HG02798 (cell line): ENCODE measurements around the gene HOXB5.

Experiments
- ATAC-seq: cut with Tn5 transposase; IDR thresholded peaks from one replicate; pipeline ENCODE4 v1.9.1; 2021; ENCODE audit warnings: mild to moderate bottlenecking; ENCODE audit not compliant: unreplicated experiment, poor library complexity

The HOXB5 gene

DNA sequence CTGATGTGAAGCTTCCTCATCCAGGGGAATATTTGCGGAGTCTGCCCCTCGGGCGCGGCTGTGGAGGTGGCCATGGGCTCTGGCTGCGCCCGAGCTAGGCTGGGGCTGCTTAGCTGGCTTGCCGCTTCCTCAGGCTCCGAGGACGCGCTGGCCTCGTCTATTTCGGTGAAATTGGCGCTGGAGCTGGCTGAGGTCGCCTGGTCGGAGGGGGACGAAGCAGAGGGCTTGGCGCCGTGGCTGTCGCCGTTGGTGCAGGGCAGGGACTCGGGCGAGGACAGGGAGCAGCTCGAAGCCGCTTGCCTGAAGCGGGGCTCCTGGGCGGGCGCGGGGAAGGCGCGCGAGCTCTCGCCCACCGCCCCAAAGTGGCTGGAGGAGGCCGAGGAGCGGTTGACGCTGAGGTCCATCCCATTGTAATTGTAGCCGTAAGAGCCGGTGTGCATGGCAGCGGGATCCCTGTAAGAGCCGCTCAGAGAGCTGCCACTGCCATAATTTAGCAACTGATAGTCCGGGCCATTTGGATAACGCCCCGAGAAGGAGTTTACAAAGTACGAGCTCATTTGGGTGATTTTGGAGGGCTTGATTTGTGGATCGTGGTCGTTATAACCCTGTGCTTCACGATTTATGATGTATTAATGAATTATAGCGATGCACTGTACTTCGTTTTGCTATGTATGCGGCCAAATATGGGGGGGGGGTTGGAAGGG, at the start of gene HOXB5:
Gene HOXB5 (minus strand): TSS at position 654 of the 704 bp plus-strand sequence. CDS start 97 bp downstream, at position 557.
- ATAC-seq, result no peak

- no peak for ATAC-seq
Measured at GRCh38 chr17:48642843-48643696, 49.5 kb upstream of the HOXB5 start.

GRCh38 chr17:48642059-48642842, 48.7 kb upstream of the HOXB5 start:
- ATAC-seq, result no peak

GRCh38 chr17:48641541-48642058, 48.0 kb upstream of the HOXB5 start:
- ATAC-seq, result no peak

DNA sequence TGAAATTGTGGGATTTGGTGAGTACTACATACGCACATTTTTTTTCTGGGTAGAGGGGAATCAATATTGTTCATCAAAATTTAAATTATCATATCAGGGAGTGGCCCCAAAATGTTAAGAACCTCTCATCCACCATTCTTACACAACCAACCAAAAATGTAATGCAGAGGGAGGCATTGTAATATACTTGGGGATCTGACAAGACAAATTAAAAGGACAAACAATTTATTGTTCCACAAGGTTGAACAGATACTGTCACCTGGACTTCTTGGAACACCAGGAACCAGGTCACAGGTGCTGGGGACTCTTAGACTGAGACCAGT, 47.2 kb upstream of the HOXB5 start:
- no peak for ATAC-seq

- ATAC-seq, result no peak
Measured at GRCh38 chr17:48639982-48640857, 46.6 kb upstream of the HOXB5 start.

GRCh38 chr17:48639136-48639535, 45.6 kb upstream of the HOXB5 start:
- ATAC-seq, result no peak

DNA sequence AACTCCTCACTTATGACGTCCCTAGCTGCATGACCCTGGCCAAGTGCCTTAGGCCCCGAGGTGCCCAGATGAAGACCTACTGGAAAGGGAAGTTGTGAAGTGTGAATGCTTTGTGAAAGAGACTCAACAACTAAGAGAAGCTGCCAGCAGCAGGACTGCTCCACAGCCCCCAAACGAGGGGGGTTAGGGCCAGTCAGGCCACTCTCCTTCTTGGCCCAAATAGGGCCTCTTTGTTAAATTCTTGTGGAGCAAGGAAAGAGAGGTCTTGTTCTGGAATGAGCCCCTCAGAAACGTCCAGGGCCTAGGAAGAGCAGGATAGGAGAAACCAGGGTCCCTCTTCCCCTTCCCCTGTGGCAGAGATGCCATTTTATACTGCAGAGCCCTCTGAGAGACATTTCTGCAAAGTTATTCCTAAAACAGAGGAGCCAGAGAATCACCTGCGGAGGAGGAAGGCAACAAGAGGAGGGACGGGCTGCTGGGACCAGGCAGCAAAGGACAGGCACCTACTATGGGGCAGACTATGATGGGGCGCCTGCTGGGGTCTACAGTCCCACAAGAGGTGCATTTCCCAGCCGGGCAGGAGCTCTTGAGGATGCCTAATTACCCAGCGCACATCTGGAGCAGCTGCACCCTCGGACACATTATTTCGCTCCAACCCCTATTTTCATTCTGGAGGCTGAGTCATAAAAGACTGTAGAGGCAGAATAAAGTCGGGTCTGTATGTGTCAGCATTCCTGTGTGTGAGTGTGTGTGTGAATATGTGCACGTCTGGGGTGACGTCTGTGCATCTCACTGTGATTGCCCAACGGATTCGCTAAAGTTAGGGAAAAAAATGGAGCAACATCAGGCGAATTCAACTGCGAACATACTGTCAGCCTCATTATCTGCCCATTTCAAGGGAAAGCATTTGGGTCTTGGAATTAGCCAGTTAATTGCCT, 44.0 kb upstream of the HOXB5 start:
- no peak for ATAC-seq

GRCh38 chr17:48636177-48637018, 42.8 kb upstream of the HOXB5 start:
- ATAC-seq, result peak; percentile 58

GRCh38 chr17:48634493-48635208, 41.1 kb upstream of the HOXB5 start:
- no peak for ATAC-seq

DNA sequence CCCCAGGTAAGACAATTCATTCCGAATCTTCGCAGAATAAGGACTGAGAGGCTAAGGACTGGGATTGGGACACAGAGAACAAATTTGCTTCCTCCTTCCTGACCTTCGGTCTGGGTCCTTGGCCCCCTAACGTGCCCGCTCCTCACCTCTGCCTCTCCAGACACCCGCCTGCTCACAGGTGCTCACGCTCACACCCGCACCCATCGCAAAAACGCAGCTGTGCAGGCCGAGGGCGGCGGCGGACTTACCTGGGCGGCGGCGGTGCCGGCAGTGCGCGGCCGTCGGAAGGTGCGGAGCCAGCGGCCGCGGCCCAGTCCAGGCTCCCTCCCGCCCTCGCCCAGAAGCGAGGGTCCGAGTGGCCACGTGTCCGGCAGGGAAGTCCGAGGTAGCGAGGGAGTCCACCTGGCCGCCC, 39.7 kb upstream of the HOXB5 start:
- no peak for ATAC-seq

DNA sequence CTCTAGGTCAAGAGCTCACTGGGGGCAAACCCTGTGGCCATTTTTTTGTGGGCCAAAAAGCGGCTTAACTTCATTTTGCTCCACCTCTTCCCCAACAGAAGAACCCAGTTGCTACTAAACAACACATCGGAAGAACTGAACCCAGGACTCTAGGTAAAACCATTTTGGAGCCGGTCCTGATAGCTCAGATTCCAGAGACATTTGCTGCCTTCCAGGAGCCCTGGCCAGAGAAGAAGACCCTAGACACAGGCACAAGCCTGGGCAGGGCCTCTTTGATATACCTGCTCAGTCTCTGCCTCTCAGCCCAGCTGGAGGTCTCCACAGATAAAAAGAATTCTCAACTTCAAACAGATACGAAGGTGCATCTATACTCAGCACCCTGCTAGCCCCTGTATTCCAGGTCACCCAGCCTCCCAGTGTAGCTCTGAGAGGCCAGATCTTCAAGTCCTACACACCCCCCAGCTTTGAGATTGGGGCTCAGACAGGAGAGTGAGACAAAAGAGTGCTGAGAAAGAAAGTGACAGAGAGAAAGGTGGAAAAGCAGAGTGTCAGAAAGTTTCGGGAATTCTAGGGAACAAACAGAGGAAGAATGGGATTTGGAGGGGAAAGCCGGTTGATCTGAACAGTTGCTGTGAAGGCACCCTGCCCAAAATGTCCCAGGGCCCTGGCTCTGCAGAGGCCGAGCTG, 39.1 kb upstream of the HOXB5 start:
- no peak for ATAC-seq

DNA sequence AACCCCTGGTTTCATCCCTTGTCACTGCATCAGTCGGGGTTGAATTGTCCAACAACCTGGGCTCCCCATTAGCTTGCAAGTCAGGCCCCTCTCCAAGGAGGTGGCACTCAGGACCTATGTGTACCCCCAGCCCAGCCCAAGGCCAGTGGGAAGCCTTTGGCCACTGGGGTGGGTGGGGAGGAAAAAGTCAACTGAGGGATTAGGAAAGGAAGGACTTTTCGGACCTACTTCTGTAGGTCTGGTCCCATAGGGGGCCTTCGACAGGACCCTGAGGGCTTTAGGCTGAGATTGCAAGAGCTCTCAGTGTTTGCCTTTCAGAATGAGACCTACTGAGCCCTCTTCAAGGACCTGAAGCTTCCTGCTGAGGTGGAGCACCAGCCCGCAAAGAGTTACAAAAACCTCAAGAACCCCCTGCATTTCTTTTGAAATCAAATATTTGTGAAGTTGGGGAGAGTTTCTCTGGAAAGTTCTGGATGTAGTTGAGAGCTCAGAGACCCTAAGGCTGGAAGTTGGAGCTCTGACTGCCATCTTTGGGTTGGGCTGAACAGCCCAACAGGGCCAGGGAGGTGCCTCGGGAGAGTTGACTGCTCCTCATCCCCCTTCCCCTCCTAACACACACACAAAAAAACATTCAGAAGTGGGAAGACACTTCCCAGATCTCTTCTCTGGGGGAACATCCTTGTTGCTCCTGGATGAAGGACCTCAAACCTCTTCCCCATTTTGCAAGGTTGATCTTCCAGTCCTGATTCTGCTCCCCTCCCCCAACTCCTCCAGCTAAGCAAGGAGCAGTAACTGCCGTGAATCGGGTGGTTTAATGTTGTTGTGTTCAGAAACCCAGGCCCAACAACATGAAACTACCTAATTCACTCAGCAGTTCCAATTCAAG, 38.4 kb upstream of the HOXB5 start:
- no peak for ATAC-seq

DNA sequence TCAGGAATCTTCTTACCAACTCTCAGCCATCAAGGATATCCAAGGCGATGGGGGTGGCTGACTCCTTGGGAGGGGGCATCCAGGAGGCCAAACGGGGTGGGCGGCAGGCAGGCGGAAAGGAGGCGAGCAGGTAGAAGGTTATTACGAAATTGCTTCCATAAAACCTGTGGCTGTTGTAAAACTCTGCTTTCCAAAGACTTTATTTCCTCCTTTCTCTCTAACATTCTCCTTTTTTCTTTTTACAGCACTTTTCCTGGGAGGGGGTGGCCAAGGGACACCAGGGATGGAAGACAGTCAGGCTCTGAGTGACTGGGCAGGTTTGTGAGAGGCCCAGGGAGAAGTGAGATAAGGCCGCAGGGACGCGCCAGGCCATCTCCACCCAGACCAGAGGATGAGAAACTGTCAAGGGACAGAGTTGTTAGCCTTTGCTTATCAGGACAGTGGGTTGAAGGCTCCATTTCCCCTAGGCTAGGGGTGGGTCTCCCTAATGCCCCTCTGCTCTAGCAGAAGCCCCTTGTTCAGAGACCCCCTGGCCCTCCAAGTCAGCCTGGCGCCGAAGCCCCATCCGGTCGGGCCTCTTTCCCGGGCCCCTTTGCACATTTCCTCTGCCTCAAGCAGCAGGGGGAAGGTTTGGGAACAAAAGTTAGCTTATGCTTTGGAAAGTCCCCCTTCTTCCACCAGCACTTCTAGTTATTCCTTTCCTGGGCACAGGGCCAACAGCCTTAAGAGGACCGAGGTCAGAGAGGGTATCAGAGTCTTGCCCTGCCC, 37.5 kb upstream of the HOXB5 start:
- no peak for ATAC-seq
